Measurements from ENCODE around the gene NXPE3. TPM values are rescaled to one million over a fixed set of nuclear protein-coding genes. Genes with fewer than 3 reads are reported as not detected.

The NXPE3 gene
- total and polyA plus RNA-seq, 2 donors, result 10.3 to 15.8 TPM

GRCh38 chr3:101809178-101810021, 30.4 kb downstream of the NXPE3 start:
- H3K4me3 ChIP-seq (ENCODE audit: low read length in 2 of 2), result no peak overlapping the region
- DNase-seq (ENCODE audit: low read depth in 6 of 9, low spot score in 9 of 9), result peak in 3 of 9 donors; percentile 16 to 64 (median 49)
- peak overlapping the region in 1 of 2 donors; percentile 6 for H3K27ac ChIP-seq (ENCODE audit: low read depth in 1 of 2, low read length in 1 of 2)
- peaks cover 0 to 4% of the 10 kb centered on the region in 2 donors for H3K4me1 ChIP-seq (ENCODE audit: control insufficient read depth in 2 of 2, insufficient read depth in 2 of 2, low read length in 2 of 2)
- peaks cover 0 to 2% of the 10 kb centered on the region in 2 donors for H3K36me3 ChIP-seq (ENCODE audit: control insufficient read depth in 2 of 2, insufficient read depth in 2 of 2, low read length in 1 of 2)
- H3K9me3 ChIP-seq (ENCODE audit: control insufficient read depth in 2 of 2, insufficient read depth in 1 of 2, low read length in 1 of 2), result no peaks in the 10 kb centered on the region
- H3K27me3 ChIP-seq (ENCODE audit: control insufficient read depth in 2 of 2, insufficient read depth in 1 of 2, low read length in 1 of 2), result no peaks in the 10 kb centered on the region

- Histone ChIP-seq H3K9me3 (ENCODE audit: control insufficient read depth in 2 of 2, insufficient read depth in 1 of 2, low read length in 1 of 2) (no peaks in the 10 kb centered on the region), H3K4me1 (ENCODE audit: control insufficient read depth in 2 of 2, insufficient read depth in 2 of 2, low read length in 2 of 2) (peaks cover 0 to 4% of the 10 kb centered on the region in 2 donors), H3K36me3 (ENCODE audit: control insufficient read depth in 2 of 2, insufficient read depth in 2 of 2, low read length in 1 of 2) (peaks cover 0 to 2% of the 10 kb centered on the region in 2 donors), H3K27me3 (ENCODE audit: control insufficient read depth in 2 of 2, insufficient read depth in 1 of 2, low read length in 1 of 2) (no peaks in the 10 kb centered on the region), H3K4me3 (ENCODE audit: low read length in 2 of 2) (no peak overlapping the region), H3K27ac (ENCODE audit: low read depth in 1 of 2, low read length in 1 of 2) (peak overlapping the region in 1 of 2 donors; percentile 48)
- no peak for DNase-seq (ENCODE audit: low read depth in 6 of 9, low spot score in 9 of 9)
Observed at GRCh38 chr3:101810022-101810418, 31.0 kb downstream of the NXPE3 start.

GRCh38 chr3:101811875-101812274, 32.9 kb downstream of the NXPE3 start:
- no peak overlapping the region for H3K4me3 ChIP-seq (ENCODE audit: low read length in 2 of 2)
- no peak overlapping the region for H3K27ac ChIP-seq (ENCODE audit: low read depth in 1 of 2, low read length in 1 of 2)
- H3K27me3 ChIP-seq (ENCODE audit: control insufficient read depth in 2 of 2, insufficient read depth in 1 of 2, low read length in 1 of 2), result no peaks in the 10 kb centered on the region
- H3K9me3 ChIP-seq (ENCODE audit: control insufficient read depth in 2 of 2, insufficient read depth in 1 of 2, low read length in 1 of 2), result no peaks in the 10 kb centered on the region
- 97% methylated on average over 2 of the region's 2 CpGs for WGBS
- no peak for DNase-seq (ENCODE audit: low read depth in 6 of 9, low spot score in 9 of 9)
- peaks cover 0 to 4% of the 10 kb centered on the region in 2 donors for H3K4me1 ChIP-seq (ENCODE audit: control insufficient read depth in 2 of 2, insufficient read depth in 2 of 2, low read length in 2 of 2)
- peaks cover 1 to 7% of the 10 kb centered on the region in 2 donors for H3K36me3 ChIP-seq (ENCODE audit: control insufficient read depth in 2 of 2, insufficient read depth in 2 of 2, low read length in 1 of 2)

GRCh38 chr3:101812895-101813294, 33.9 kb downstream of the NXPE3 start:
- peaks cover 0 to 4% of the 10 kb centered on the region in 2 donors for H3K4me1 ChIP-seq (ENCODE audit: control insufficient read depth in 2 of 2, insufficient read depth in 2 of 2, low read length in 2 of 2)

GRCh38 chr3:101813817-101814440, 34.9 kb downstream of the NXPE3 start:
- Histone ChIP-seq H3K27ac (ENCODE audit: low read depth in 1 of 2, low read length in 1 of 2) (no peak overlapping the region), H3K27me3 (ENCODE audit: control insufficient read depth in 2 of 2, insufficient read depth in 1 of 2, low read length in 1 of 2) (no peaks in the 10 kb centered on the region), H3K36me3 (ENCODE audit: control insufficient read depth in 2 of 2, insufficient read depth in 2 of 2, low read length in 1 of 2) (peaks cover 8 to 19% of the 10 kb centered on the region in 2 donors), H3K4me3 (ENCODE audit: low read length in 2 of 2) (no peak overlapping the region), H3K9me3 (ENCODE audit: control insufficient read depth in 2 of 2, insufficient read depth in 1 of 2, low read length in 1 of 2) (no peaks in the 10 kb centered on the region), H3K4me1 (ENCODE audit: control insufficient read depth in 2 of 2, insufficient read depth in 2 of 2, low read length in 2 of 2) (peaks cover 0 to 4% of the 10 kb centered on the region in 2 donors)
- 87% methylated on average over 7 of the region's 7 CpGs for WGBS
- DNase-seq (ENCODE audit: low read depth in 6 of 9, low spot score in 9 of 9), result no peak

More at GRCh38 chr3:101812895-101813294, 33.9 kb downstream of the NXPE3 start:
- H3K36me3 ChIP-seq (ENCODE audit: control insufficient read depth in 2 of 2, insufficient read depth in 2 of 2, low read length in 1 of 2), result peaks cover 8 to 17% of the 10 kb centered on the region in 2 donors
- no peak for DNase-seq (ENCODE audit: low read depth in 6 of 9, low spot score in 9 of 9)
- no peak overlapping the region for H3K27ac ChIP-seq (ENCODE audit: low read depth in 1 of 2, low read length in 1 of 2)
- H3K4me3 ChIP-seq (ENCODE audit: low read length in 2 of 2), result no peak overlapping the region
- no peaks in the 10 kb centered on the region for H3K9me3 ChIP-seq (ENCODE audit: control insufficient read depth in 2 of 2, insufficient read depth in 1 of 2, low read length in 1 of 2)
- no peaks in the 10 kb centered on the region for H3K27me3 ChIP-seq (ENCODE audit: control insufficient read depth in 2 of 2, insufficient read depth in 1 of 2, low read length in 1 of 2)

GRCh38 chr3:101814835-101815234, 35.8 kb downstream of the NXPE3 start:
- 90% methylated on average over 3 of the region's 3 CpGs for WGBS
- Histone ChIP-seq H3K4me1 (ENCODE audit: control insufficient read depth in 2 of 2, insufficient read depth in 2 of 2, low read length in 2 of 2) (peaks cover 0 to 4% of the 10 kb centered on the region in 2 donors), H3K4me3 (ENCODE audit: low read length in 2 of 2) (no peak overlapping the region), H3K27me3 (ENCODE audit: control insufficient read depth in 2 of 2, insufficient read depth in 1 of 2, low read length in 1 of 2) (no peaks in the 10 kb centered on the region), H3K9me3 (ENCODE audit: control insufficient read depth in 2 of 2, insufficient read depth in 1 of 2, low read length in 1 of 2) (no peaks in the 10 kb centered on the region), H3K27ac (ENCODE audit: low read depth in 1 of 2, low read length in 1 of 2) (no peak overlapping the region), H3K36me3 (ENCODE audit: control insufficient read depth in 2 of 2, insufficient read depth in 2 of 2, low read length in 1 of 2) (peaks cover 8 to 25% of the 10 kb centered on the region in 2 donors)
- DNase-seq (ENCODE audit: low read depth in 6 of 9, low spot score in 9 of 9), result no peak

GRCh38 chr3:101816215-101817149, 37.5 kb downstream of the NXPE3 start:
- no peak overlapping the region for H3K4me3 ChIP-seq (ENCODE audit: low read length in 2 of 2)
- H3K27ac ChIP-seq (ENCODE audit: low read depth in 1 of 2, low read length in 1 of 2), result no peak overlapping the region
- H3K27me3 ChIP-seq (ENCODE audit: control insufficient read depth in 2 of 2, insufficient read depth in 1 of 2, low read length in 1 of 2), result no peaks in the 10 kb centered on the region
- DNase-seq (ENCODE audit: low read depth in 6 of 9, low spot score in 9 of 9), result no peak
- peaks cover 10 to 29% of the 10 kb centered on the region in 2 donors for H3K36me3 ChIP-seq (ENCODE audit: control insufficient read depth in 2 of 2, insufficient read depth in 2 of 2, low read length in 1 of 2)
- no peaks in the 10 kb centered on the region for H3K9me3 ChIP-seq (ENCODE audit: control insufficient read depth in 2 of 2, insufficient read depth in 1 of 2, low read length in 1 of 2)
- WGBS, result 95% methylated on average over 4 of the region's 4 CpGs
- H3K4me1 ChIP-seq (ENCODE audit: control insufficient read depth in 2 of 2, insufficient read depth in 2 of 2, low read length in 2 of 2), result no peaks in the 10 kb centered on the region

- DNase-seq (ENCODE audit: low read depth in 6 of 9, low spot score in 9 of 9), result no peak
- no peak overlapping the region for H3K27ac ChIP-seq (ENCODE audit: low read depth in 1 of 2, low read length in 1 of 2)
Observed at GRCh38 chr3:101817992-101818391, 39.0 kb downstream of the NXPE3 start.

More at GRCh38 chr3:101817992-101818391, 39.0 kb downstream of the NXPE3 start:
- Histone ChIP-seq H3K27me3 (ENCODE audit: control insufficient read depth in 2 of 2, insufficient read depth in 1 of 2, low read length in 1 of 2) (no peaks in the 10 kb centered on the region), H3K9me3 (ENCODE audit: control insufficient read depth in 2 of 2, insufficient read depth in 1 of 2, low read length in 1 of 2) (no peaks in the 10 kb centered on the region), H3K4me1 (ENCODE audit: control insufficient read depth in 2 of 2, insufficient read depth in 2 of 2, low read length in 2 of 2) (no peaks in the 10 kb centered on the region), H3K36me3 (ENCODE audit: control insufficient read depth in 2 of 2, insufficient read depth in 2 of 2, low read length in 1 of 2) (peaks cover 14 to 36% of the 10 kb centered on the region in 2 donors), H3K4me3 (ENCODE audit: low read length in 2 of 2) (no peak overlapping the region)
- 90% methylated on average over 5 of the region's 5 CpGs for WGBS

Data from thymus (tissue), 11 donors.